Trophoblast cell (in vitro differentiated cells and primary cell): ENCODE data around the gene CCDC152.
"Not testable (repeated sequence)": the region's sequence is repeated elsewhere in the genome, so short reads cannot be mapped to it uniquely, and the experiment has no call there.

Experiments
- DNase-seq, 2 donors: peaks; one replicate each; pipeline ENCODE4 v3.0.0-alpha.2; 2016
- H2AFZ ChIP-seq: 2 replicates; pipeline ENCODE4 v1.6.1; 2013; ENCODE audit warnings: low read length, moderate library complexity, mild to moderate bottlenecking; ENCODE audit not compliant: insufficient read depth, poor library complexity
- H2AK5ac ChIP-seq: 2 replicates; pipeline ENCODE4 v1.6.1; 2013; ENCODE audit warnings: mild to moderate bottlenecking, low read length
- H2BK120ac ChIP-seq: 2 replicates; pipeline ENCODE4 v1.6.1; 2013; ENCODE audit warnings: low read length, mild to moderate bottlenecking, moderate library complexity; ENCODE audit not compliant: insufficient read depth, poor library complexity
- H2BK12ac ChIP-seq: 2 replicates; pipeline ENCODE4 v1.6.1; 2013; ENCODE audit warnings: mild to moderate bottlenecking, low read length, moderate library complexity
- H2BK5ac ChIP-seq: 2 replicates; pipeline ENCODE4 v1.6.1; 2013; ENCODE audit warnings: low read length, low read depth, moderate library complexity, mild to moderate bottlenecking; ENCODE audit not compliant: poor library complexity
- H3K14ac ChIP-seq: 2 replicates; pipeline ENCODE4 v1.6.1; 2013; ENCODE audit warnings: mild to moderate bottlenecking, low read length
- H3K18ac ChIP-seq: 2 replicates; pipeline ENCODE4 v1.6.1; 2013; ENCODE audit warnings: mild to moderate bottlenecking, low read length
- H3K23ac ChIP-seq: 2 replicates; pipeline ENCODE4 v1.6.1; 2013; ENCODE audit warnings: low read length
- H3K27ac ChIP-seq: 2 replicates; pipeline ENCODE4 v1.5.1; 2013; ENCODE audit warnings: low read depth, mild to moderate bottlenecking, inconsistent platforms, low read length, moderate library complexity
- H3K27me3 ChIP-seq: 2 replicates; pipeline ENCODE4 v1.6.1; 2013; ENCODE audit warnings: inconsistent platforms, mild to moderate bottlenecking, low read length, moderate library complexity; ENCODE audit not compliant: insufficient read depth
- H3K36me3 ChIP-seq, 2 experiments: 1 replicate in 1 of 2; 2 replicates in 1 of 2; pipeline ENCODE4 v1.6.1; 2013; ENCODE audit warnings: low read length in 2 of 2, mild to moderate bottlenecking in 2 of 2, moderate library complexity in 1 of 2; ENCODE audit not compliant: insufficient read depth in 2 of 2, control insufficient read depth in 1 of 2
- H3K4ac ChIP-seq: 2 replicates; pipeline ENCODE4 v1.6.1; 2013; ENCODE audit warnings: low read depth, mild to moderate bottlenecking, low read length, moderate library complexity
- H3K4me1 ChIP-seq, 2 experiments: 1 replicate in 1 of 2; 2 replicates in 1 of 2; pipeline ENCODE4 v1.6.1; 2013; ENCODE audit warnings: low read length in 2 of 2, mild to moderate bottlenecking in 2 of 2, moderate library complexity in 1 of 2; ENCODE audit not compliant: insufficient read depth in 2 of 2, control insufficient read depth in 1 of 2
- H3K4me2 ChIP-seq: 2 replicates; pipeline ENCODE4 v1.6.1; 2013; ENCODE audit warnings: inconsistent platforms, mild to moderate bottlenecking, low read length, moderate library complexity
- H3K4me3 ChIP-seq: 2 replicates; pipeline ENCODE4 v1.5.1; 2013; ENCODE audit warnings: mild to moderate bottlenecking, low read depth, low read length, inconsistent platforms
- H3K79me1 ChIP-seq: one replicate; pipeline ENCODE4 v1.6.1; 2013; ENCODE audit warnings: low read length
- H3K79me2 ChIP-seq: 2 replicates; pipeline ENCODE4 v1.6.1; 2013; ENCODE audit warnings: low read length, mild to moderate bottlenecking; ENCODE audit not compliant: control insufficient read depth, insufficient read depth, poor library complexity
- H3K9ac ChIP-seq: 2 replicates; pipeline ENCODE4 v1.6.1; 2013; ENCODE audit warnings: mild to moderate bottlenecking, low read length
- H3K9me3 ChIP-seq: 2 replicates; pipeline ENCODE4 v1.6.1; 2013; ENCODE audit warnings: low read depth, mild to moderate bottlenecking, control low read depth, inconsistent platforms, low read length; ENCODE audit not compliant: insufficient read depth
- H4K12ac ChIP-seq: 2 replicates; pipeline ENCODE4 v1.6.1; 2013; ENCODE audit warnings: low read depth, mild to moderate bottlenecking, low read length, moderate library complexity
- H4K8ac ChIP-seq: 2 replicates; pipeline ENCODE4 v1.6.1; 2013; ENCODE audit warnings: low read depth, mild to moderate bottlenecking, low read length, moderate library complexity
- H4K91ac ChIP-seq: one replicate; pipeline ENCODE4 v1.6.1; 2013; ENCODE audit warnings: low read depth, mild to moderate bottlenecking, low read length, moderate library complexity
- WGBS: extraction: QIAGEN DNeasy Blood & Tissue Kit; methylation state at CpG from one replicate; pipeline ENCODE4 v1.1.7; 2013; ENCODE audit warnings: missing lambda C conversion rate; ENCODE audit not compliant: insufficient read length, insufficient coverage; ENCODE audit errors: extremely low coverage; 5-methylcytosine and 5-hydroxymethylcytosine counted together

Gene CCDC152

DNA sequence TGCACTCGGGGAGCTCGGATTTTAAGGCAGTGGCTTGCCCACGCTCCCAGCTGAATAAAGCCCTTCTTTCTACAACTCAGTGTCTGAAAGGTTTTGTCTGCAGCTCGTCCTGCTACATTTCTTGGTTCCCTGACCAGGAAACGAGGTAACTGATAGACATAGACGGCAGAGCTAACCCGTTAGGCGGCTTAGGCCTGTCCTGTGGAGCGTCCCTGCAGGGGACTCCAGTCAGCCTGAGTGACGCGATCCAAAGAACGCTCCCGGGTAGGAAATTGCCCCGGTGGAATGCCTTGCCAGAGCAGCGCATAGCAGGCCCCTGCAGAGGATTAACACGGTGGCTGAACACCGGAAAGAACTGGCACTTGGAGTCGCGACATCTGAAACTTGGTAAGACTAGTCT, 56.9 kb downstream of the CCDC152 start:
- DNase-seq, result peak; percentile 63 to 78
- H3K4ac ChIP-seq, result no peak overlapping the region
- no peaks in the 10 kb centered on the region for H3K79me1 ChIP-seq
- H3K4me1 ChIP-seq, result peaks cover 0 to 6% of the 10 kb centered on the region in 2 experiments
- H2BK12ac ChIP-seq, result no peak overlapping the region
- H3K27ac ChIP-seq, result peak overlapping the region; percentile 53
- no peak overlapping the region for H3K4me2 ChIP-seq
- H2AFZ ChIP-seq, result no peak overlapping the region
- H4K91ac ChIP-seq, result no peak overlapping the region
- H3K27me3 ChIP-seq, result no peaks in the 10 kb centered on the region
- H2AK5ac ChIP-seq, result no peak overlapping the region
- peak overlapping the region; percentile 53 for H4K8ac ChIP-seq
- H4K12ac ChIP-seq, result no peak overlapping the region
- H3K14ac ChIP-seq, result no peak overlapping the region
- no CpG with 5 or more reads among the region's 19 CpGs for WGBS
- no peak overlapping the region for H3K23ac ChIP-seq
- no peaks in the 10 kb centered on the region for H3K36me3 ChIP-seq
- H3K9me3 ChIP-seq, result no peaks in the 10 kb centered on the region
- no peak overlapping the region for H2BK5ac ChIP-seq
- H2BK120ac ChIP-seq, result no peak overlapping the region
- no peak overlapping the region for H3K4me3 ChIP-seq
- H3K18ac ChIP-seq, result no peak overlapping the region
- H3K79me2 ChIP-seq, result no peaks in the 10 kb centered on the region
- no peak overlapping the region for H3K9ac ChIP-seq

DNA sequence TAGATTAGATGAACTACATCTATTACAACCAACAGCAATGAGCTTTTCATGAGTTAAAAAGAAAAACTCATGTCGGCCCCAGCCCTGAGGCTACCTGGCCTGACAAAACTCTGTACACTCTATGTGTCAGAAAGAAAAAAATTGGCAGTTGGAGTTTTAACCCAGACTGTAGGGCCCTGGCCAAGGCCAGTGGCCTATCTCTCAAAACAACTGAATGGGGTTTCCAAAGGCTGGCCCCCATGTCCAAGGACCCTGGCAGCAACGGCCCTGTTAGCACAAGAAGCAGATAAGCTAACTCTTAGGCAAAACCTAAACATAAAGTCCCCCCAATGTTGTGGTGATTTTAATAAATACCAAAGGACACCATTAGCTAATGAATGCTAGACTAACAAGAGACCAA, 59.9 kb downstream of the CCDC152 start:
- not testable (repeated sequence) for H2BK5ac ChIP-seq, H3K4me1 ChIP-seq, H4K12ac ChIP-seq, H3K79me1 ChIP-seq, H3K27ac ChIP-seq, H3K9ac ChIP-seq, H3K4me2 ChIP-seq, H3K9me3 ChIP-seq, H3K23ac ChIP-seq, H2AFZ ChIP-seq, H3K36me3 ChIP-seq, DNase-seq, H3K4ac ChIP-seq, H3K79me2 ChIP-seq, H3K4me3 ChIP-seq, H3K27me3 ChIP-seq, H3K14ac ChIP-seq, H2BK120ac ChIP-seq, H4K8ac ChIP-seq, H2AK5ac ChIP-seq, H3K18ac ChIP-seq, H2BK12ac ChIP-seq, H4K91ac ChIP-seq
- no CpG with 5 or more reads among the region's 2 CpGs for WGBS

- no peaks in the 10 kb centered on the region for H3K79me2 ChIP-seq
- no CpG with 5 or more reads among the region's 2 CpGs for WGBS
- H3K4me1 ChIP-seq, result no peaks in the 10 kb centered on the region
- H4K8ac ChIP-seq, result no peak overlapping the region
- H3K79me1 ChIP-seq, result no peaks in the 10 kb centered on the region
- no peak overlapping the region for H3K4me3 ChIP-seq
- H3K36me3 ChIP-seq, result no peaks in the 10 kb centered on the region
- peaks cover 2% of the 10 kb centered on the region for H3K9me3 ChIP-seq
- H2BK12ac ChIP-seq, result no peak overlapping the region
- H4K91ac ChIP-seq, result no peak overlapping the region
- no peak overlapping the region for H2AK5ac ChIP-seq
- H3K14ac ChIP-seq, result no peak overlapping the region
- no peak overlapping the region for H3K27ac ChIP-seq
- H3K4ac ChIP-seq, result no peak overlapping the region
- no peak overlapping the region for H3K4me2 ChIP-seq
- H3K23ac ChIP-seq, result no peak overlapping the region
- H2AFZ ChIP-seq, result no peak overlapping the region
- no peak overlapping the region for H2BK120ac ChIP-seq
- no peak overlapping the region for H2BK5ac ChIP-seq
- H3K9ac ChIP-seq, result no peak overlapping the region
- DNase-seq, result no peak
- H3K27me3 ChIP-seq, result no peaks in the 10 kb centered on the region
- H4K12ac ChIP-seq, result no peak overlapping the region
- H3K18ac ChIP-seq, result no peak overlapping the region
Observed at GRCh38 chr5:42819745-42820144, 63.1 kb downstream of the CCDC152 start.

DNA sequence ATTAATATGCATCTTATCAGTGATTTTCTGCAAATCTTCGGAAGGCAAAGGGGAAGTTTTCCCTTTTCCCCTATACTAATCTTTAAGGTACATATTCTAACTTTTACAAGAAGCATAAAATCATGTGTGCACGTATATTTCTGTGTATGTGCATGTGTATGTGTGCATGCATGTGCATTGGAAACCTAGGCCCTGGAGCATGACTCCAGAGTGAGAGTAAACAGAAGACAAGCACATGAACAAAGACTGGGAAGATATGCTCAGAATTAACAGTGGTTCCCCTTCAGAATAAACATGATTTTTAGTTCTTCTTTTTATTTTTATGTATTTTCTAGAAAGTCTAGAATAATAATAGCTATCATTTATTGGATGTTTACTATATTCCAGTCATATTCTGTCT, 65.9 kb downstream of the CCDC152 start:
- H4K12ac ChIP-seq, result no peak overlapping the region
- no peaks in the 10 kb centered on the region for H3K4me1 ChIP-seq
- no peak overlapping the region for H3K4me2 ChIP-seq
- H3K79me1 ChIP-seq, result no peaks in the 10 kb centered on the region
- no peak overlapping the region for H2AFZ ChIP-seq
- H2BK12ac ChIP-seq, result no peak overlapping the region
- no peak for DNase-seq
- H3K27me3 ChIP-seq, result no peaks in the 10 kb centered on the region
- no peak overlapping the region for H3K4ac ChIP-seq
- no peak overlapping the region for H2BK5ac ChIP-seq
- no peaks in the 10 kb centered on the region for H3K79me2 ChIP-seq
- no peak overlapping the region for H3K27ac ChIP-seq
- no peak overlapping the region for H3K18ac ChIP-seq
- WGBS, result no CpG with 5 or more reads among the region's 2 CpGs
- H4K8ac ChIP-seq, result no peak overlapping the region
- no peak overlapping the region for H4K91ac ChIP-seq
- H3K4me3 ChIP-seq, result no peak overlapping the region
- no peak overlapping the region for H2BK120ac ChIP-seq
- H3K23ac ChIP-seq, result no peak overlapping the region
- peaks cover 2% of the 10 kb centered on the region for H3K9me3 ChIP-seq
- H2AK5ac ChIP-seq, result no peak overlapping the region
- no peak overlapping the region for H3K9ac ChIP-seq
- no peaks in the 10 kb centered on the region for H3K36me3 ChIP-seq
- H3K14ac ChIP-seq, result no peak overlapping the region
